HL-60 (cell line): Measurements from ENCODE around the gene BMP7.

Experiments used
- DNase-seq, 2 experiments: peaks; one replicate each; pipeline ENCODE4 v3.0.0-alpha.2; 2010 to 2020; ENCODE audit warnings: low read depth in 1 of 2, low spot score in 1 of 2
- H3K27ac ChIP-seq: fragments of 250-450 bp; sonication (Bioruptor Pico); replicated peaks from 2 replicates; pipeline ENCODE4 v1.5.1; 2020; ENCODE audit warnings: mild to moderate bottlenecking, moderate library complexity
- H3K27me3 ChIP-seq: fragments of 250-450 bp; sonication (Bioruptor Pico); 2 replicates; pipeline ENCODE4 v1.5.1; 2021; ENCODE audit warnings: mild to moderate bottlenecking, moderate library complexity; ENCODE audit not compliant: insufficient read depth, poor library complexity, severe bottlenecking
- H3K4me3 ChIP-seq: replicated peaks from 2 replicates; pipeline ENCODE4 v1.5.1; 2011; ENCODE audit warnings: mild to moderate bottlenecking, control low read depth, low read length; ENCODE audit not compliant: insufficient read depth
- GABPA ChIP-seq: IDR thresholded peaks from 2 replicates; pipeline ENCODE4 v1.6.1; 2012; ENCODE audit warnings: low read depth
- POLR2AphosphoS5 ChIP-seq: IDR thresholded peaks from 2 replicates; pipeline ENCODE4 v1.6.1; 2012; ENCODE audit warnings: low read depth
- SPI1 ChIP-seq: IDR thresholded peaks from 2 replicates; pipeline ENCODE4 v1.6.1; 2012; ENCODE audit warnings: low read depth, mild to moderate bottlenecking, borderline replicate concordance
- TF ChIP-seq, protein P1 (sequence below): IDR thresholded peaks from 2 replicates; pipeline ENCODE4 v1.6.1; 2012; ENCODE audit warnings: low read depth; ENCODE audit not compliant: insufficient replicate concordance
- TF ChIP-seq, protein P2 (sequence below): IDR thresholded peaks from one replicate; pipeline ENCODE4 v1.5.1; 2011; ENCODE audit warnings: low read length, control low read depth, inconsistent platforms; ENCODE audit not compliant: insufficient read depth

BMP7 gene

DNA sequence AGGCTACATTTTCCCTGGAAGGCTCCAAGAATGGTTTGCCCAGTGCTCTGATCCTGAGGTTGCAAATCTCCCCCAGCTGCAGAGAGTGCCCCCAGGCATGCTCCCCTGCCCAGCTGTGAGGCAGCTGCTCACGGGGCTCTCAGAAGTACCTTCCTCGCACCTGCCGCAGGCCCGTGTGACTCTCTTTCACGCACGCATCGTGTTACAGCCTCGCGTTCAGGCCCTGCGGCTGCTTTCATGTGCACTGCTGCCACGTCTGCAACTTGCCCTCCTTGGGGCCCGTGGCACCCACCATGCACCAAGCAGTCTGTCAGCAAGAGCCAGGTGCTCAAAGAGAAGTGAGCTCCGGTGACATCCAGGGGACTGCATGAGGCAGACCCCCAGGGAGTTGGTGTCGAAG lies 34.6 kb upstream of the BMP7 start:
- no peak overlapping the region for H3K4me3 ChIP-seq
- H3K27ac ChIP-seq = no peak overlapping the region
- H3K27me3 ChIP-seq = peaks cover 2% of the 10 kb centered on the region
- DNase-seq = no peak
- TF ChIP-seq, protein P1, sequence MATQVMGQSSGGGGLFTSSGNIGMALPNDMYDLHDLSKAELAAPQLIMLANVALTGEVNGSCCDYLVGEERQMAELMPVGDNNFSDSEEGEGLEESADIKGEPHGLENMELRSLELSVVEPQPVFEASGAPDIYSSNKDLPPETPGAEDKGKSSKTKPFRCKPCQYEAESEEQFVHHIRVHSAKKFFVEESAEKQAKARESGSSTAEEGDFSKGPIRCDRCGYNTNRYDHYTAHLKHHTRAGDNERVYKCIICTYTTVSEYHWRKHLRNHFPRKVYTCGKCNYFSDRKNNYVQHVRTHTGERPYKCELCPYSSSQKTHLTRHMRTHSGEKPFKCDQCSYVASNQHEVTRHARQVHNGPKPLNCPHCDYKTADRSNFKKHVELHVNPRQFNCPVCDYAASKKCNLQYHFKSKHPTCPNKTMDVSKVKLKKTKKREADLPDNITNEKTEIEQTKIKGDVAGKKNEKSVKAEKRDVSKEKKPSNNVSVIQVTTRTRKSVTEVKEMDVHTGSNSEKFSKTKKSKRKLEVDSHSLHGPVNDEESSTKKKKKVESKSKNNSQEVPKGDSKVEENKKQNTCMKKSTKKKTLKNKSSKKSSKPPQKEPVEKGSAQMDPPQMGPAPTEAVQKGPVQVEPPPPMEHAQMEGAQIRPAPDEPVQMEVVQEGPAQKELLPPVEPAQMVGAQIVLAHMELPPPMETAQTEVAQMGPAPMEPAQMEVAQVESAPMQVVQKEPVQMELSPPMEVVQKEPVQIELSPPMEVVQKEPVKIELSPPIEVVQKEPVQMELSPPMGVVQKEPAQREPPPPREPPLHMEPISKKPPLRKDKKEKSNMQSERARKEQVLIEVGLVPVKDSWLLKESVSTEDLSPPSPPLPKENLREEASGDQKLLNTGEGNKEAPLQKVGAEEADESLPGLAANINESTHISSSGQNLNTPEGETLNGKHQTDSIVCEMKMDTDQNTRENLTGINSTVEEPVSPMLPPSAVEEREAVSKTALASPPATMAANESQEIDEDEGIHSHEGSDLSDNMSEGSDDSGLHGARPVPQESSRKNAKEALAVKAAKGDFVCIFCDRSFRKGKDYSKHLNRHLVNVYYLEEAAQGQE = no peak
- TF ChIP-seq POLR2AphosphoS5 (no peak), GABPA (no peak), SPI1 (no peak)
- TF ChIP-seq, protein P2, sequence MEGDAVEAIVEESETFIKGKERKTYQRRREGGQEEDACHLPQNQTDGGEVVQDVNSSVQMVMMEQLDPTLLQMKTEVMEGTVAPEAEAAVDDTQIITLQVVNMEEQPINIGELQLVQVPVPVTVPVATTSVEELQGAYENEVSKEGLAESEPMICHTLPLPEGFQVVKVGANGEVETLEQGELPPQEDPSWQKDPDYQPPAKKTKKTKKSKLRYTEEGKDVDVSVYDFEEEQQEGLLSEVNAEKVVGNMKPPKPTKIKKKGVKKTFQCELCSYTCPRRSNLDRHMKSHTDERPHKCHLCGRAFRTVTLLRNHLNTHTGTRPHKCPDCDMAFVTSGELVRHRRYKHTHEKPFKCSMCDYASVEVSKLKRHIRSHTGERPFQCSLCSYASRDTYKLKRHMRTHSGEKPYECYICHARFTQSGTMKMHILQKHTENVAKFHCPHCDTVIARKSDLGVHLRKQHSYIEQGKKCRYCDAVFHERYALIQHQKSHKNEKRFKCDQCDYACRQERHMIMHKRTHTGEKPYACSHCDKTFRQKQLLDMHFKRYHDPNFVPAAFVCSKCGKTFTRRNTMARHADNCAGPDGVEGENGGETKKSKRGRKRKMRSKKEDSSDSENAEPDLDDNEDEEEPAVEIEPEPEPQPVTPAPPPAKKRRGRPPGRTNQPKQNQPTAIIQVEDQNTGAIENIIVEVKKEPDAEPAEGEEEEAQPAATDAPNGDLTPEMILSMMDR = no peak

DNA sequence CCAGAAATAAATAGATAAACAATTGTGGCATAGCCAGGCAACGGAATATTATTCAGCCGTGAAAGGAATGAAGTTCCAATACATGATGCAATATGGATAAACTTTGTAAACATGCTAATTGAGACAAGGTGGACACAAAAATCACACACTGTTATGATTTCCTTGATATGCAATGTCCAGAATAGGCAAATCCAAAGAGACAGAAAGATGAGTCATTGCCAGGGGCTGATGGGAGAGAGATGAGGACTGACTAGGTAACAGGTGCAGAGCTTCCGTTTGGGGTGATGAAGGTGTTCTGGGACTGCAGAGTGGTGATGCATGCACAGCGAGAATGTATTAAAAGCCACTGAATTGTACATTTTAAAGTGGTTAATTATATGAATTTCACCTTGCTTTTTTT lies 32.0 kb upstream of the BMP7 start:
- H3K27ac ChIP-seq = no peak overlapping the region
- H3K27me3 ChIP-seq = peaks cover 2% of the 10 kb centered on the region
- TF ChIP-seq SPI1 (no peak), GABPA (no peak), POLR2AphosphoS5 (no peak)
- TF ChIP-seq, protein P2 = no peak
- TF ChIP-seq, protein P1 = no peak

GRCh38 chr20:57294550-57294949 lies 28.1 kb upstream of the BMP7 start:
- no peak for TF ChIP-seq SPI1
- TF ChIP-seq, protein P2 = no peak
- TF ChIP-seq GABPA = no peak
- TF ChIP-seq POLR2AphosphoS5 = no peak
- TF ChIP-seq, protein P1 = no peak
- Histone ChIP-seq H3K4me3 (no peak overlapping the region), H3K27me3 (peaks cover 3% of the 10 kb centered on the region), H3K27ac (no peak overlapping the region)
- DNase-seq = no peak

More for the DNA sequence above, 32.0 kb upstream of the BMP7 start:
- DNase-seq = no peak
- no peak overlapping the region for H3K4me3 ChIP-seq
